HFFc6 (cell line): Measurements from ENCODE around the gene ATP4A. TPM values are rescaled to one million over a fixed set of nuclear protein-coding genes. Genes with fewer than 3 reads are reported as not detected.

Source experiments
- DNase-seq: peaks from one replicate; pipeline ENCODE4 v3.0.0-alpha.2; 2018
- H3K27ac Mint-ChIP-seq: 2 replicates; pipeline ENCODE4 v1.8.0; 2020; ENCODE audit warnings: mild to moderate bottlenecking, mixed read lengths
- H3K27me3 Mint-ChIP-seq: 2 replicates; pipeline ENCODE4 v1.8.0; 2021; ENCODE audit warnings: mild to moderate bottlenecking, moderate library complexity, mixed read lengths; ENCODE audit not compliant: insufficient read depth
- H3K36me3 Mint-ChIP-seq: 2 replicates; pipeline ENCODE4 v1.8.0; 2021; ENCODE audit warnings: low read depth, mixed read lengths
- H3K4me1 Mint-ChIP-seq: 2 replicates; pipeline ENCODE4 v1.8.0; 2020; ENCODE audit warnings: low read depth, mixed read lengths
- H3K4me3 Mint-ChIP-seq: 2 replicates; pipeline ENCODE4 v1.8.0; 2020; ENCODE audit warnings: mild to moderate bottlenecking, moderate library complexity, mixed read lengths
- H3K9me3 Mint-ChIP-seq: 2 replicates; pipeline ENCODE4 v1.8.0; 2020; ENCODE audit warnings: mild to moderate bottlenecking, mixed read lengths
- total RNA-seq, 6 experiments: library from RNA; stranded (reverse); fragmentation: NEBNext Ultra II Directional; extraction: Animal tissue kit (Norgen Biotek cat#: 25700); gene quantifications; 2 replicates in 1 of 6; 3 replicates in 5 of 6; pipeline ENCODE4 v1.2.3, GENCODE V29; 2021
- TF ChIP-seq, protein P1 (sequence below): fragments of 200-600 bp; sonication (generic); IDR thresholded peaks from 2 replicates; pipeline ENCODE4 v1.5.0; 2021; ENCODE audit warnings: antibody characterized with exemption, mild to moderate bottlenecking

The ATP4A gene
- total RNA-seq, 6 experiments from 2014 or later = not detected

GRCh38 chr19:35577918-35578317 is 14.5 kb upstream of the ATP4A start:
- H3K27me3 Mint-ChIP-seq = peaks cover 7% of the 10 kb centered on the region
- H3K9me3 Mint-ChIP-seq = peaks cover 30% of the 10 kb centered on the region
- DNase-seq = no peak
- H3K36me3 Mint-ChIP-seq = peaks cover 19% of the 10 kb centered on the region
- TF ChIP-seq, protein P1, sequence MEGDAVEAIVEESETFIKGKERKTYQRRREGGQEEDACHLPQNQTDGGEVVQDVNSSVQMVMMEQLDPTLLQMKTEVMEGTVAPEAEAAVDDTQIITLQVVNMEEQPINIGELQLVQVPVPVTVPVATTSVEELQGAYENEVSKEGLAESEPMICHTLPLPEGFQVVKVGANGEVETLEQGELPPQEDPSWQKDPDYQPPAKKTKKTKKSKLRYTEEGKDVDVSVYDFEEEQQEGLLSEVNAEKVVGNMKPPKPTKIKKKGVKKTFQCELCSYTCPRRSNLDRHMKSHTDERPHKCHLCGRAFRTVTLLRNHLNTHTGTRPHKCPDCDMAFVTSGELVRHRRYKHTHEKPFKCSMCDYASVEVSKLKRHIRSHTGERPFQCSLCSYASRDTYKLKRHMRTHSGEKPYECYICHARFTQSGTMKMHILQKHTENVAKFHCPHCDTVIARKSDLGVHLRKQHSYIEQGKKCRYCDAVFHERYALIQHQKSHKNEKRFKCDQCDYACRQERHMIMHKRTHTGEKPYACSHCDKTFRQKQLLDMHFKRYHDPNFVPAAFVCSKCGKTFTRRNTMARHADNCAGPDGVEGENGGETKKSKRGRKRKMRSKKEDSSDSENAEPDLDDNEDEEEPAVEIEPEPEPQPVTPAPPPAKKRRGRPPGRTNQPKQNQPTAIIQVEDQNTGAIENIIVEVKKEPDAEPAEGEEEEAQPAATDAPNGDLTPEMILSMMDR = no peak
- H3K4me3 Mint-ChIP-seq = no peak overlapping the region
- H3K4me1 Mint-ChIP-seq = no peaks in the 10 kb centered on the region
- H3K27ac Mint-ChIP-seq = no peak overlapping the region

- Mint-ChIP-seq H3K27ac (no peak overlapping the region), H3K36me3 (peaks cover 12% of the 10 kb centered on the region), H3K4me1 (no peaks in the 10 kb centered on the region), H3K27me3 (peaks cover 13% of the 10 kb centered on the region), H3K9me3 (peaks cover 17% of the 10 kb centered on the region), H3K4me3 (no peak overlapping the region)
- TF ChIP-seq, protein P1 = no peak
- no peak for DNase-seq
Measured at GRCh38 chr19:35571406-35571965, 8.0 kb upstream of the ATP4A start.

DNA sequence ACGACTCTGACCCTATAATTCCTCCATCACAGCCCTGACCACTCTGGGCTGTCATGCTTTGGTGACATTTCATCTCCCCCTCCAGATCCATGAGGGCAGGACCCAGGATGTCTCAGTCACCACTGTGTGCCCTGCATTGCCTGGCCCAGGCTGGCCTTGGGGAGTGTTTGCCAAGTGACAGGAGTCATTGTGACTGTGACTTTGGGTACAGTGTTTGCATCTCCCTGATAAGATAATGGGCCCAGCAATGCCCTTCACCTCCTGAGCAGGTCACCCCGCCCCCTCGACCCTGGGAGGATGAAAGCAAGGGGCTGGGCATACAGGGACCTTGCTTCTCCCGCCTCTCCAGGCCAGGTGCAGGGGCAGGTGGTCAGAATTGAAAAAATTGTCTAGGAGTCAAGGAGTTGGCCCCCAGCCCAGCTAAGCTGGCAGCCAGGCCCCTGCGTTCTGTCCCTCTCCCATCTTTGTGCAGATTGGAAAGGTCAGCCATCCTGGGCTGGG is 5.9 kb upstream of the ATP4A start:
- Mint-ChIP-seq H3K27me3 (peaks cover 21% of the 10 kb centered on the region), H3K36me3 (no peaks in the 10 kb centered on the region), H3K4me1 (no peaks in the 10 kb centered on the region), H3K27ac (no peak overlapping the region), H3K9me3 (no peaks in the 10 kb centered on the region), H3K4me3 (no peak overlapping the region)
- DNase-seq = no peak
- TF ChIP-seq, protein P1 = no peak

- Mint-ChIP-seq H3K36me3 (no peaks in the 10 kb centered on the region), H3K4me3 (no peak overlapping the region), H3K27me3 (peaks cover 27% of the 10 kb centered on the region), H3K27ac (no peak overlapping the region), H3K4me1 (no peaks in the 10 kb centered on the region), H3K9me3 (no peaks in the 10 kb centered on the region)
- TF ChIP-seq, protein P1 = no peak
- no peak for DNase-seq
Measured at GRCh38 chr19:35566738-35567137, 3.3 kb upstream of the ATP4A start.

DNA sequence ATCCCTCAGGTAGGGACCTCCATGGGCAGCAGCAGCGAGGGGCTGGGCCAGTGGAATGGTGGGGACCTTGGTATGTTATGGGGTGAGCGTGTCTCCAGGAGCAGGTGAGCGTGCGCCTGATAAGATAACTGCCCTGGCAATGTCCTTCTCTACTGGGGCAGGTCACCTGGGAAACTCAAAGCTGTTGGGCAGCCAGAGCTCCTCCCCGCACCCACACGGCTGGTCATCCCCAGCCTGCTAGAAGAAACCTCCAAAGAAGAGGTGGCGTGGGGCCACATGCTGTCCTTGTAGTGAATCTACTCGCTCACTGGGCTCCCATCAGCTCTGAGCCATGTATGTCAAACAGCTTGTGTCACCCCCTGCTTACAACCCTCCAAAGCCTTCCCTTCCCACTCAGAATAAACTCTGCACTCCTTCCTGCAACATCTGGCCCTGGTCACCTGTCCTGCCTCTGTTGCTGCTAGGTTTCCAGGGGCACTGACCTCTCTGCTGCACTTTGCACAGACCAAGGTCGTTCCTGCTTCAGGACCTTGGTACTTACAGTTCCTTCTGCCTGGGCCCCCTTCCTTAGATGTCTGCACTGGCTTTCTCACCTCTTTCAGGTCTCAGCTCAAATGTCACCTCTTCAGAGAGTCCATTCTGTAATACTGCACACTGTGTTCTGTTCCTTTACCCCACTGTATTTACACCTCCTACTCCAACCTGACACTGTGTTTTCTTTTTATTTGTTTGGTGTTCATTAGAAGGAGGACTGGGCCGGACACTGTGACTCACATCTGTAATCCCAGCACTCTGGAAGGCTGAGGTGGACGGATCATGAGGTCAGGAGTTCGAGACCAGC is 1.8 kb upstream of the ATP4A start:
- Mint-ChIP-seq H3K4me3 (no peak overlapping the region), H3K9me3 (no peaks in the 10 kb centered on the region), H3K27ac (no peak overlapping the region), H3K4me1 (no peaks in the 10 kb centered on the region), H3K36me3 (no peaks in the 10 kb centered on the region), H3K27me3 (peaks cover 34% of the 10 kb centered on the region)
- TF ChIP-seq, protein P1 = no peak
- no peak for DNase-seq
